GM18861 (cell line): ENCODE measurements around the gene PLA2G2A.
"Not testable (repeated sequence)": the region's sequence is repeated elsewhere in the genome, so short reads cannot be mapped to it uniquely, and the experiment has no call there.

ENCODE experiments used
- ATAC-seq: cut with Tn5 transposase; IDR thresholded peaks from one replicate; pipeline ENCODE4 v1.9.1; 2021; ENCODE audit not compliant: unreplicated experiment

PLA2G2A gene

GRCh38 chr1:19979494-19979977, at the start of gene PLA2G2A:
TSS of gene PLA2G2A (minus strand) at chr1:19979618. CDS start at chr1:19978773, 845 bp downstream.
- ATAC-seq = no peak

- no peak for ATAC-seq
These were observed 49.3 kb upstream of the PLA2G2A start for GRCh38 chr1:20028726-20029125.

- no peak for ATAC-seq
These were observed 48.7 kb upstream of the PLA2G2A start for GRCh38 chr1:20028125-20028524.

- ATAC-seq = no peak
These were observed 38.3 kb upstream of the PLA2G2A start for GRCh38 chr1:20017741-20018140.

- no peak for ATAC-seq
These were observed 34.7 kb upstream of the PLA2G2A start for GRCh38 chr1:20014153-20014552.

GRCh38 chr1:20010016-20010415, 30.6 kb upstream of the PLA2G2A start:
- no peak for ATAC-seq

- no peak for ATAC-seq
These were observed 29.8 kb upstream of the PLA2G2A start for GRCh38 chr1:20009212-20009611.

- no peak for ATAC-seq
These were observed 29.0 kb upstream of the PLA2G2A start for GRCh38 chr1:20008391-20008841.

GRCh38 chr1:19998823-19999222, 19.4 kb upstream of the PLA2G2A start:
- ATAC-seq = not testable (repeated sequence)

- ATAC-seq = no peak
These were observed 11.3 kb upstream of the PLA2G2A start for GRCh38 chr1:19990689-19991088.

GRCh38 chr1:19990182-19990582, 10.8 kb upstream of the PLA2G2A start:
- not testable (repeated sequence) for ATAC-seq

- no peak for ATAC-seq
These were observed 9.0 kb upstream of the PLA2G2A start for GRCh38 chr1:19988267-19989006.

GRCh38 chr1:19987719-19988118, 8.3 kb upstream of the PLA2G2A start:
- no peak for ATAC-seq

- not testable (repeated sequence) for ATAC-seq
These were observed 5.1 kb upstream of the PLA2G2A start for GRCh38 chr1:19984409-19985016.

GRCh38 chr1:19981507-19982312, 2.3 kb upstream of the PLA2G2A start:
- ATAC-seq = no peak

GRCh38 chr1:19981170-19981506, 1.7 kb upstream of the PLA2G2A start:
- no peak for ATAC-seq

- ATAC-seq = no peak
These were observed 896 bp upstream of the PLA2G2A start for GRCh38 chr1:19980314-19980713.

- no peak for ATAC-seq
These were observed 1.3 kb downstream of the PLA2G2A start for GRCh38 chr1:19978143-19978542.

GRCh38 chr1:19976317-19977003, 3.0 kb downstream of the PLA2G2A start:
- ATAC-seq = no peak

- ATAC-seq = no peak
These were observed 3.8 kb downstream of the PLA2G2A start for GRCh38 chr1:19975423-19976193.
